Activated CD4-positive, CD25-positive, alpha-beta regulatory T cell treated with anti-CD3 and anti-CD28 coated beads, Interleukin-2, amount 50 U/mL, for 24 hours (primary cell): ENCODE measurements around the gene AMOTL2.

Source experiments
- ATAC-seq, 2 donors: fragments of 150-1000 bp; cut with Tn5 transposase; one replicate each; pipeline ENCODE4 v1.10.0; 2021; ENCODE audit warnings: mild to moderate bottlenecking in 1 of 2, moderate library complexity in 1 of 2

The AMOTL2 gene

GRCh38 chr3:134331811-134332199, 42.4 kb downstream of the AMOTL2 start:
- ATAC-seq = no peak

GRCh38 chr3:134330883-134331810, 43.1 kb downstream of the AMOTL2 start:
- ATAC-seq = no peak

GRCh38 chr3:134328846-134329245, 45.4 kb downstream of the AMOTL2 start:
- ATAC-seq = no peak

- ATAC-seq = no peak
These were observed 46.1 kb downstream of the AMOTL2 start for GRCh38 chr3:134328147-134328591.

- no peak for ATAC-seq
These were observed 46.7 kb downstream of the AMOTL2 start for GRCh38 chr3:134327594-134327975.

- ATAC-seq = no peak
These were observed 47.3 kb downstream of the AMOTL2 start for GRCh38 chr3:134326760-134327593.

GRCh38 chr3:134326126-134326525, 48.1 kb downstream of the AMOTL2 start:
- ATAC-seq = no peak

GRCh38 chr3:134325706-134326105, 48.5 kb downstream of the AMOTL2 start:
- no peak for ATAC-seq

GRCh38 chr3:134325061-134325705, 49.1 kb downstream of the AMOTL2 start:
- ATAC-seq = no peak

GRCh38 chr3:134323966-134324962, 50.0 kb downstream of the AMOTL2 start:
- no peak for ATAC-seq

GRCh38 chr3:134322286-134322685, 52.0 kb downstream of the AMOTL2 start:
- no peak for ATAC-seq

GRCh38 chr3:134320749-134321148, 53.5 kb downstream of the AMOTL2 start:
- peak in 1 of 2 donors; percentile 25 for ATAC-seq

- no peak for ATAC-seq
These were observed 54.3 kb downstream of the AMOTL2 start for GRCh38 chr3:134319931-134320330.

GRCh38 chr3:134318166-134318565, 56.1 kb downstream of the AMOTL2 start:
- no peak for ATAC-seq

GRCh38 chr3:134317106-134317947, 56.9 kb downstream of the AMOTL2 start:
- ATAC-seq = no peak

- no peak for ATAC-seq
These were observed 58.8 kb downstream of the AMOTL2 start for GRCh38 chr3:134315286-134316106.

GRCh38 chr3:134314588-134315285, 59.5 kb downstream of the AMOTL2 start:
- no peak for ATAC-seq

- ATAC-seq = no peak
These were observed 60.2 kb downstream of the AMOTL2 start for GRCh38 chr3:134313847-134314587.
